Measurements from ENCODE around the gene GPR180.

DNA sequence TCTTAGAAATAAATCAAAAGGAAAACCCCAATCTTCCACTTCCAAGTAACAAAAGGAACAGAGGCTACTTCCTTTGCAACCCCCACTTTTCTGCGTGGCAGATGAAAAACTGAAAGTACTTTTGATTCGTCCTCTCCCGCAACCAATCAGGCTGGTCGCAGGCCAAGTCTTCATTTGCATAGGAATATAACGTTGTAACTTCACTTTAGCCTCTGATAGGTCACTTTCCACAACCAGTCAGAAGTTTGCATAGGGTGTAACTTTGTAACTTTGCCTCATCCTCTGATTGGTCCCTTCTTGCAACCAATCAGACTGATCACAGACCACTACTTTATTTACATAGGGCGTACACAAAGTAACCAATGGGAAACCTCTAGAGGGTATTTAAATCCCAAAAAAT lies 42.9 kb upstream of the GPR180 start:
- TF ChIP-seq POLR2AphosphoS5 (IDR thresholded peaks at IDR 0.05; ENCODE audit: borderline replicate concordance, low read depth, low read length) (no peak), FOXP2 (optimal IDR thresholded peaks at IDR 0.05; ENCODE audit: control extremely low read depth, extremely low read length, insufficient read depth) (no peak)
